ENCODE results near the gene POLE2. TPM values are rescaled to one million over a fixed set of nuclear protein-coding genes. Genes with fewer than 3 reads are reported as not detected.
"Not testable (repeated sequence)": the region's sequence is repeated elsewhere in the genome, so short reads cannot be mapped to it uniquely, and the experiment has no call there.

POLE2 gene
- total RNA-seq, 1 donor: 17.3 TPM

DNA sequence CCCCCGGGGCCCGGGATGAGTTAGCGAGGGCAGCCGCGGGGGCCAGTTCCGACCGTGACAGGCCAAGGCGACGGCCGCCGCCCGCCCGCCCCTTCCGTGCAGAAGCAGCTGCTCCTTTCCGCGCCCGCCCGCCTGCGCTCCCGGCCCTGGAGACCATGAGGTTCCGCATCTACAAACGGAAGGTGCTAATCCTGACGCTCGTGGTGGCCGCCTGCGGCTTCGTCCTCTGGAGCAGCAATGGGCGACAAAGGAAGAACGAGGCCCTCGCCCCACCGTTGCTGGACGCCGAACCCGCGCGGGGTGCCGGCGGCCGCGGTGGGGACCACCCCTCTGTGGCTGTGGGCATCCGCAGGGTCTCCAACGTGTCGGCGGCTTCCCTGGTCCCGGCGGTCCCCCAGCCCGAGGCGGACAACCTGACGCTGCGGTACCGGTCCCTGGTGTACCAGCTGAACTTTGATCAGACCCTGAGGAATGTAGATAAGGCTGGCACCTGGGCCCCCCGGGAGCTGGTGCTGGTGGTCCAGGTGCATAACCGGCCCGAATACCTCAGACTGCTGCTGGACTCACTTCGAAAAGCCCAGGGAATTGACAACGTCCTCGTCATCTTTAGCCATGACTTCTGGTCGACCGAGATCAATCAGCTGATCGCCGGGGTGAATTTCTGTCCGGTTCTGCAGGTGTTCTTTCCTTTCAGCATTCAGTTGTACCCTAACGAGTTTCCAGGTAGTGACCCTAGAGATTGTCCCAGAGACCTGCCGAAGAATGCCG is 66.7 kb downstream of the POLE2 start:
- H3K4me3 ChIP-seq (ENCODE audit: low read depth, low read length): peak overlapping the region; percentile 88
- peak; percentile 49 for DNase-seq (ENCODE audit: low read depth)
- TF ChIP-seq, protein P1, sequence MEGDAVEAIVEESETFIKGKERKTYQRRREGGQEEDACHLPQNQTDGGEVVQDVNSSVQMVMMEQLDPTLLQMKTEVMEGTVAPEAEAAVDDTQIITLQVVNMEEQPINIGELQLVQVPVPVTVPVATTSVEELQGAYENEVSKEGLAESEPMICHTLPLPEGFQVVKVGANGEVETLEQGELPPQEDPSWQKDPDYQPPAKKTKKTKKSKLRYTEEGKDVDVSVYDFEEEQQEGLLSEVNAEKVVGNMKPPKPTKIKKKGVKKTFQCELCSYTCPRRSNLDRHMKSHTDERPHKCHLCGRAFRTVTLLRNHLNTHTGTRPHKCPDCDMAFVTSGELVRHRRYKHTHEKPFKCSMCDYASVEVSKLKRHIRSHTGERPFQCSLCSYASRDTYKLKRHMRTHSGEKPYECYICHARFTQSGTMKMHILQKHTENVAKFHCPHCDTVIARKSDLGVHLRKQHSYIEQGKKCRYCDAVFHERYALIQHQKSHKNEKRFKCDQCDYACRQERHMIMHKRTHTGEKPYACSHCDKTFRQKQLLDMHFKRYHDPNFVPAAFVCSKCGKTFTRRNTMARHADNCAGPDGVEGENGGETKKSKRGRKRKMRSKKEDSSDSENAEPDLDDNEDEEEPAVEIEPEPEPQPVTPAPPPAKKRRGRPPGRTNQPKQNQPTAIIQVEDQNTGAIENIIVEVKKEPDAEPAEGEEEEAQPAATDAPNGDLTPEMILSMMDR (IDR thresholded peaks at IDR 0.05; ENCODE audit: insufficient read depth, low read depth, low read length): no peak

GRCh38 chr14:49620182-49621113 is 67.6 kb downstream of the POLE2 start, which contains the start of the genes MGAT2 and RPL36AL:
Gene MGAT2, plus strand, starts transcription at chr14:49620799. Its CDS starts 470 bp downstream, at chr14:49621269.
Gene RPL36AL, minus strand, starts transcription at chr14:49620626. Its CDS starts 1,522 bp downstream, at chr14:49619104.
- TF ChIP-seq, protein P1 (IDR thresholded peaks at IDR 0.05; ENCODE audit: insufficient read depth, low read depth, low read length): peak; percentile 41
- peak; percentile 99 for DNase-seq (ENCODE audit: low read depth)
- H3K4me3 ChIP-seq (ENCODE audit: low read depth, low read length): peak within 1 kb of the TSS; percentile 88

DNA sequence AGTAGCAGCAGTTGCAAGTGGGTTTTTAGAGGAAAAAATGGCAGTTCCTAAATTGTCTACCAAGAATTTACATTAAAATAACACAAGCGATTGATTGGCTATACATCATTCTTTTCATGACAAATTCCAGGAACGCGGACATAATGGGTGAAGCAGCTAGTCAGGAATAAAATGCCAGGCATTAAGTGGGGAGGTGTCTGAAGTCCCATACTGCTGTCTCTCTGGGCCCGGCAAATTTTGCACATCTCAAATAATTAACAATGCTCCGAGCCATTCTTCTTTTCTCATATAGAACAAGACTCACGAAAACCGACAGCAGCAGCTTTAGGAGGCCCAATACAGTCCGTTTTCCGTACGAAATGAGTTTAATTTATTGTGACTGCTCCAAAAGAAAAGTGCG is 68.3 kb downstream of the POLE2 start:
- TF ChIP-seq, protein P1 (IDR thresholded peaks at IDR 0.05; ENCODE audit: insufficient read depth, low read depth, low read length): no peak
- no peak for DNase-seq (ENCODE audit: low read depth)
- peak overlapping the region; percentile 88 for H3K4me3 ChIP-seq (ENCODE audit: low read depth, low read length)

DNA sequence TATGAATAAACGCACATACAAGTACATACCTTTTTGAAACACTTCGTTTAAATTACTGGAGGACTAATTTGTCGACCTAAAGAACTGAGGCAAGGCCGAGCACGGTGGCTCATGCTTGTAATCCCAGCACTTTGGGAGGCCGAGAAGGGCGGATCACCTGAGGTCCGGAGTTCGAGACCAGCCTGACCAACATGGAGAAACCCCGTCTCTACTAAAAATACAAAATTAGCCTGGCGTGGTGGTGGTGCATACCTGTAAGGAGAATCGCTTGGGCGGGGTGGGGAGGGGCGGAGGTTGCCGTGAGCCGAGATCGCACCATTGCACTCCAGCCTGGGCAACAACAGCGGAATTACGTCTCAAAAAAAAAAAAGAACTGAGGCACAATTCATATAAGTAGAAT is 68.7 kb downstream of the POLE2 start:
- peak overlapping the region; percentile 88 for H3K4me3 ChIP-seq (ENCODE audit: low read depth, low read length)
- not testable (repeated sequence) for DNase-seq (ENCODE audit: low read depth)

GRCh38 chr14:49617852-49618519 is 70.0 kb downstream of the POLE2 start:
- DNase-seq (ENCODE audit: low read depth): no peak
- TF ChIP-seq, protein P1 (IDR thresholded peaks at IDR 0.05; ENCODE audit: insufficient read depth, low read depth, low read length): no peak
- no peak overlapping the region for H3K4me3 ChIP-seq (ENCODE audit: low read depth, low read length)

- TF ChIP-seq, protein P1 (IDR thresholded peaks at IDR 0.05; ENCODE audit: insufficient read depth, low read depth, low read length): no peak
- DNase-seq (ENCODE audit: low read depth): no peak
- no peak overlapping the region for H3K4me3 ChIP-seq (ENCODE audit: low read depth, low read length)
Measured at GRCh38 chr14:49615776-49616175, 72.2 kb downstream of the POLE2 start.

All from fibroblast of villous mesenchyme (primary cell).